Measurements from ENCODE around the gene FGF11. TPM values are rescaled to one million over a fixed set of nuclear protein-coding genes. Genes with fewer than 3 reads are reported as not detected.
A peak's percentile ranks its signal among the peaks of the same experiment; 100 is the strongest.

The FGF11 gene
- total and polyA plus RNA-seq, 2 experiments from 2014 or later, result 0.36 TPM; not detected in 1

DNA sequence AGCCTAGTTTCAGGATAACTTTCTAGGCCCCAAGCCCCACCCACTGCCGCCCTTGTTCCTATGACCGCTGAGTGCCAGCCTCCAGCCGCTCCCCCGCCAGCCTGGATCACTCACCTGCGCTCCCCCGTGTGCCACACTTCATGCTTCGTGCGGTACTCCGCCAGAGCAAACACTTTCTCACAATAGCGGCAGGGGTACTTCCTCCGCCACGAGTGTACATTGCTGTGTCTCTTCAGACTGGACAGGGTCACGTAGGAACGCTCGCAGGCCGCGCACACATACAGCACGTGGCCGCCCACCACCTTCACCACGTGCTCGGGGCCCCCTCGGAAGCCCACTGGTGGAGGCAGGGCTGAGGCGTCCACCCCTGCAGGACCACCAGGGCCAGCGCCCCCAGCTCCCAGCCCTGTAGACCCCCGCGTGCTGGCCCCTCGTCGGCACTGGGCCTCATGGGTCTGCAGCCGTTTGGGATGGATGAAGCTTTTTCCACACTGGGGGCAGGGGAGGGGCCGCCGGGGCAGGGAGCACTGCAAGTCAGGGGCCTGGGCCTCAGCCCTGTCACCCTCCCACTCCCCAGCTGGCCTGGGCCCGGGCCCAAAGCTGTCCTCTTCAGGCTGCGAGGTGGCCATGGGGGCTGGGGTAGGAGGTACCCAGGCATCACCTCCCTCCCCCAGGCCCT is 26.4 kb downstream of the FGF11 start:
- H3K9ac ChIP-seq, result no peak overlapping the region
- no peaks in the 10 kb centered on the region for H3K27me3 ChIP-seq (replicated peaks; ENCODE audit: insufficient read depth)
- peaks cover 4% of the 10 kb centered on the region; the same call in 1 of the 2 replicates for H3F3A ChIP-seq (ENCODE audit: insufficient read depth)
- no peak overlapping the region for H3K27ac ChIP-seq
- TF ChIP-seq EZH2phosphoT487 (IDR thresholded peaks at IDR 0.05; ENCODE audit: insufficient read depth, low read depth) (no peak), EZH2 (IDR thresholded peaks at IDR 0.05; ENCODE audit: insufficient read depth, poor library complexity, severe bottlenecking) (no peak)
- WGBS, 2 experiments (ENCODE audit: low coverage in 1 of 2, low lambda C conversion rate in 2 of 2, missing lambda C conversion rate in 2 of 2), result 93% methylated on average over 19 to 33 of the region's 33 CpGs
- no peaks in the 10 kb centered on the region for H3K9me3 ChIP-seq (ENCODE audit: low read depth)
- no peaks in the 10 kb centered on the region for H4K20me1 ChIP-seq (ENCODE audit: insufficient read depth)
- H3K4me3 ChIP-seq, result no peak overlapping the region
- H3K79me2 ChIP-seq (ENCODE audit: insufficient read depth), result peaks cover 71% of the 10 kb centered on the region
- in situ Hi-C loops (cut with MboI), result no loop called here
- no peak overlapping the region for H3K4me2 ChIP-seq (ENCODE audit: unreplicated experiment)
- H3K36me3 ChIP-seq (ENCODE audit: low read depth), result peaks cover 7% of the 10 kb centered on the region; the same call in 1 of the 2 replicates
- H3K4me1 ChIP-seq (ENCODE audit: insufficient read depth), result 0 out of 2 replicates have a peak, but pooled peaks cover 2% of the 10 kb centered on the region
- no peak for DNase-seq
- no peak overlapping the region for H2AFZ ChIP-seq
- H3K9me2 ChIP-seq (ENCODE audit: insufficient read depth), result no peaks in the 10 kb centered on the region

DNA sequence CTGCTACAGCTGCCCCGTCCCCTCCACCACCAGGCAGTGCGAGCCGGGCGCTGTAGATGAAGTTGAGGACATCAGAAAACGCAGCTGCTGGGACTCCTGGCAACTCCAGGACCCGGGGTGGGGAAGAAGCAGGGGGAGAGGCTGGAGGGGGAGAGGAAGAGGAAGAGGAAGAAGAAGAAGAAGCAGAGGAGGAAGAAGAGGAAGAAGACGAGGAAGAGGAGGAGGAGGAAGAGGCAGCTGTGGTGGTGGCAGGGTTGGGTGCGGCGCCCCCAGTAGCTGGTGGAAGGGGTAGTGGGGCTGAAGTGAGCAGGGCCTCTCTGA is 27.0 kb downstream of the FGF11 start:
- Histone ChIP-seq H3K36me3 (ENCODE audit: low read depth) (peaks cover 7% of the 10 kb centered on the region; the same call in 1 of the 2 replicates), H3K4me2 (ENCODE audit: unreplicated experiment) (no peak overlapping the region), H3K4me1 (ENCODE audit: insufficient read depth) (0 out of 2 replicates have a peak, but pooled peaks cover 2% of the 10 kb centered on the region), H3K9me2 (ENCODE audit: insufficient read depth) (no peaks in the 10 kb centered on the region), H3K4me3 (no peak overlapping the region), H3F3A (ENCODE audit: insufficient read depth) (no peaks in the 10 kb centered on the region), H3K27ac (no peak overlapping the region), H3K9ac (no peak overlapping the region), H3K79me2 (ENCODE audit: insufficient read depth) (peaks cover 76% of the 10 kb centered on the region), H3K9me3 (ENCODE audit: low read depth) (no peaks in the 10 kb centered on the region), H4K20me1 (ENCODE audit: insufficient read depth) (no peaks in the 10 kb centered on the region), H2AFZ (no peak overlapping the region), H3K27me3 (replicated peaks; ENCODE audit: insufficient read depth) (no peaks in the 10 kb centered on the region)
- no peak for DNase-seq
- WGBS, 2 experiments (ENCODE audit: low coverage in 1 of 2, low lambda C conversion rate in 2 of 2, missing lambda C conversion rate in 2 of 2), result 93% methylated on average over 8 to 9 of the region's 9 CpGs
- TF ChIP-seq EZH2 (IDR thresholded peaks at IDR 0.05; ENCODE audit: insufficient read depth, poor library complexity, severe bottlenecking) (no peak), EZH2phosphoT487 (IDR thresholded peaks at IDR 0.05; ENCODE audit: insufficient read depth, low read depth) (no peak)
- in situ Hi-C loops (cut with MboI), result no loop called here

DNA sequence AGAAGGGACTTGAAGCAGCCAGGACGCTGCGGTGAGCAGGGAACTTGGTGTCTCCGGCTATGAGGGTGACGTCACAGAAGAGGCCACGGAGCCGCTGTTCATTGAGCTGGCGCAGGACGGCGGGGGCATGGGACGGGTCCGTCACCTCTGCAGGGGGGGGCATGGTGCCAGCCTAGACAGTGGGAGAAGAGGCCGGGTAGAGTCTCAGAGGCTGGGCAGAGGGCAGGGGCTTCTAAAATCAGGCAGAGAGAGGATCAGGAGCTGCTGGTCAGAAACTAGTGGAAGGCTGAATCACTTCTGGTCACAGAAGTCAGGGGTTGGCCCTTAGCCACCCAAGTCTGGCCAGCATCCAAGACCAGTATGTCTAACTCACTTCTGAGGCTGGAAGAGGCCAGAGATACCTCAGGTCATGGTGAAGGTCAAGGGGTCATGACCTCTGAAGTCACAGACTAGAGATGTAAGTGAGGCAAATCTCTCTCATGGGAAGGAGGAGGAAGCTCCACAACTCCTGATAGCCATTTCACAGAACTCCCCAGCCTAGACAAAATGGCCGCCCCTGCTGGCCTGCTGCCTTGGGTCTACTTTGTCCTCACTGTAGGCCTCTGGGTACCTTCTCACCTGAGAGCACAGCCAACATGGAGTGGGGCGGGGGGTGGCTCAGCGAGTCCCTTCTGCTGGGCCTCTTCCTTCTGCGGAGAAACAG is 27.5 kb downstream of the FGF11 start:
- TF ChIP-seq EZH2 (IDR thresholded peaks at IDR 0.05; ENCODE audit: insufficient read depth, poor library complexity, severe bottlenecking) (no peak), EZH2phosphoT487 (IDR thresholded peaks at IDR 0.05; ENCODE audit: insufficient read depth, low read depth) (no peak)
- Histone ChIP-seq H3K9ac (no peak overlapping the region), H3K79me2 (ENCODE audit: insufficient read depth) (peaks cover 81% of the 10 kb centered on the region), H4K20me1 (ENCODE audit: insufficient read depth) (no peaks in the 10 kb centered on the region), H3K4me2 (ENCODE audit: unreplicated experiment) (no peak overlapping the region), H3K36me3 (ENCODE audit: low read depth) (peaks cover 7% of the 10 kb centered on the region; the same call in 1 of the 2 replicates), H2AFZ (no peak overlapping the region), H3K9me2 (ENCODE audit: insufficient read depth) (no peaks in the 10 kb centered on the region), H3K4me1 (ENCODE audit: insufficient read depth) (0 out of 2 replicates have a peak, but pooled peaks cover 2% of the 10 kb centered on the region), H3K9me3 (ENCODE audit: low read depth) (no peaks in the 10 kb centered on the region), H3K27me3 (replicated peaks; ENCODE audit: insufficient read depth) (no peaks in the 10 kb centered on the region), H3F3A (ENCODE audit: insufficient read depth) (no peaks in the 10 kb centered on the region), H3K4me3 (no peak overlapping the region), H3K27ac (no peak overlapping the region)
- WGBS, 2 experiments (ENCODE audit: low coverage in 1 of 2, low lambda C conversion rate in 2 of 2, missing lambda C conversion rate in 2 of 2), result 85 to 90% methylated on average over 16 of the region's 16 CpGs
- peak; percentile 40 for DNase-seq
- in situ Hi-C loops (cut with MboI), result no loop called here

DNA sequence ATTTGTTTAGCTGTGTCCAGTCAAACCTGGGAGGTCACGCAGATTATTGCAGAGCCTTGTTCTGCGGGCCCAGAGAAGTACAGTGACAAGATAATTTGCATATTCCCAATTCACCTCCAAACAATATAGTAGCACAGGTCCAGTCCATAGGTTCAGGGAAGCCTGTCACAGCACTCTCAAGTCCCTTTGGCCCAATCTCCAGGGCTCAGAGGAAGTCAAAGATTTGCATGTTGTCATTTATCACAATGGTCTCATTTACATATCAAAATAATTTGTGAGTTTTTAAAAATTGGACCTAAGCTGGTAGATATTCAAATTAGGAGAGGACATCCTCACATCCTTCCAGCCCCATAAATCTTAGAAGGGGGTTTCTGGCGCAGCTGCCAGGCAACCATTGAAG is 28.2 kb downstream of the FGF11 start:
- in situ Hi-C loops (cut with MboI), result no loop called here
- no peak overlapping the region for H3K4me2 ChIP-seq (ENCODE audit: unreplicated experiment)
- no peaks in the 10 kb centered on the region for H3K9me3 ChIP-seq (ENCODE audit: low read depth)
- H4K20me1 ChIP-seq (ENCODE audit: insufficient read depth), result no peaks in the 10 kb centered on the region
- DNase-seq, result no peak
- H3K27ac ChIP-seq, result no peak overlapping the region
- no peaks in the 10 kb centered on the region for H3K9me2 ChIP-seq (ENCODE audit: insufficient read depth)
- WGBS, 2 experiments (ENCODE audit: low coverage in 1 of 2, low lambda C conversion rate in 2 of 2, missing lambda C conversion rate in 2 of 2), result 87 to 88% methylated on average over 3 of the region's 3 CpGs
- H2AFZ ChIP-seq, result no peak overlapping the region
- no peaks in the 10 kb centered on the region for H3K27me3 ChIP-seq (replicated peaks; ENCODE audit: insufficient read depth)
- H3F3A ChIP-seq (ENCODE audit: insufficient read depth), result no peaks in the 10 kb centered on the region
- peaks cover 7% of the 10 kb centered on the region; the same call in 1 of the 2 replicates for H3K36me3 ChIP-seq (ENCODE audit: low read depth)
- no peak overlapping the region for H3K9ac ChIP-seq
- no peak overlapping the region for H3K4me3 ChIP-seq
- H3K79me2 ChIP-seq (ENCODE audit: insufficient read depth), result peaks cover 88% of the 10 kb centered on the region
- 0 out of 2 replicates have a peak, but pooled peaks cover 2% of the 10 kb centered on the region for H3K4me1 ChIP-seq (ENCODE audit: insufficient read depth)
- TF ChIP-seq EZH2phosphoT487 (IDR thresholded peaks at IDR 0.05; ENCODE audit: insufficient read depth, low read depth) (no peak), EZH2 (IDR thresholded peaks at IDR 0.05; ENCODE audit: insufficient read depth, poor library complexity, severe bottlenecking) (no peak)
